ENCODE measurements around the gene SPTLC3.

DNA sequence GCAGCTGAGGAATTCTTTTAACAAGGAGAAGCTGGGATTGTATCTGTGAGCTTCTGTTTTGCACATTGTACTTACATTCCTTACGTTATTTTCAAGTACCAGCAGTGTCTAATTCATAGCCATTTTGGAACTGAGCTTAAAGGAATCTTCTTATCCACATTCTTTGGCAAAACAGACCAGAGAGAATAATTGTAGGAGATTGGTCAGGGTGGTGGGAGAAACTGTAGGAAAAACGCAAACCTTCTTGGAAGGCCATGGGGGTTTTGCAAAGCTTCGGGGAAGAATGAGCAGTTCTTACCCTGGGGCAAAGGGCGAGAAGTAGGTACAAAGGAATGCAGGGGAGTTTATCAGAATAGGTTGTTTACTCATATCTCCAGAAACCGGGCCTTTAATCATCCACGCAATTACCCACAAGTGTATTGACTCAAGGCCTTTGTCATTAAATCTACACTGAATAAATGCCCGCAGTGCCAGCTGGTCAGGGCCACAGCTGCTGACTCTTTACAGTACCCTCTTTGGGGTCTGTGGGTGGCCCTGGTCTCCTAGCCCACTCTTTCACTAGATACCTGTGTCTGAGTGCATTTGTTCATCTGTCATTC is 39.6 kb upstream of the SPTLC3 start:
- no peak for TF ChIP-seq CHD2 (IDR thresholded peaks at IDR 0.05; ENCODE audit: low read length, partially characterized antibody)
- TF ChIP-seq, protein P1, sequence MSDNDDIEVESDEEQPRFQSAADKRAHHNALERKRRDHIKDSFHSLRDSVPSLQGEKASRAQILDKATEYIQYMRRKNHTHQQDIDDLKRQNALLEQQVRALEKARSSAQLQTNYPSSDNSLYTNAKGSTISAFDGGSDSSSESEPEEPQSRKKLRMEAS (IDR thresholded peaks at IDR 0.05; ENCODE audit: low read depth) = no peak
- TF ChIP-seq ELF1 (IDR thresholded peaks at IDR 0.05) = no peak
- TF ChIP-seq, protein P2, sequence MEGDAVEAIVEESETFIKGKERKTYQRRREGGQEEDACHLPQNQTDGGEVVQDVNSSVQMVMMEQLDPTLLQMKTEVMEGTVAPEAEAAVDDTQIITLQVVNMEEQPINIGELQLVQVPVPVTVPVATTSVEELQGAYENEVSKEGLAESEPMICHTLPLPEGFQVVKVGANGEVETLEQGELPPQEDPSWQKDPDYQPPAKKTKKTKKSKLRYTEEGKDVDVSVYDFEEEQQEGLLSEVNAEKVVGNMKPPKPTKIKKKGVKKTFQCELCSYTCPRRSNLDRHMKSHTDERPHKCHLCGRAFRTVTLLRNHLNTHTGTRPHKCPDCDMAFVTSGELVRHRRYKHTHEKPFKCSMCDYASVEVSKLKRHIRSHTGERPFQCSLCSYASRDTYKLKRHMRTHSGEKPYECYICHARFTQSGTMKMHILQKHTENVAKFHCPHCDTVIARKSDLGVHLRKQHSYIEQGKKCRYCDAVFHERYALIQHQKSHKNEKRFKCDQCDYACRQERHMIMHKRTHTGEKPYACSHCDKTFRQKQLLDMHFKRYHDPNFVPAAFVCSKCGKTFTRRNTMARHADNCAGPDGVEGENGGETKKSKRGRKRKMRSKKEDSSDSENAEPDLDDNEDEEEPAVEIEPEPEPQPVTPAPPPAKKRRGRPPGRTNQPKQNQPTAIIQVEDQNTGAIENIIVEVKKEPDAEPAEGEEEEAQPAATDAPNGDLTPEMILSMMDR (IDR thresholded peaks at IDR 0.05) = no peak
- no peak for TF ChIP-seq RCOR1 (IDR thresholded peaks at IDR 0.05; ENCODE audit: low read length)
- TF ChIP-seq RFX5 (IDR thresholded peaks at IDR 0.05; ENCODE audit: low read length) = no peak
- no peak for TF ChIP-seq TAF1 (IDR thresholded peaks at IDR 0.05; ENCODE audit: borderline replicate concordance, low read depth, low read length)
- no peak for TF ChIP-seq RAD21 (IDR thresholded peaks at IDR 0.05; ENCODE audit: low read length)
- TF ChIP-seq POLR2AphosphoS5 (IDR thresholded peaks at IDR 0.05; ENCODE audit: low read depth, low read length) = no peak
- TF ChIP-seq, protein P3, sequence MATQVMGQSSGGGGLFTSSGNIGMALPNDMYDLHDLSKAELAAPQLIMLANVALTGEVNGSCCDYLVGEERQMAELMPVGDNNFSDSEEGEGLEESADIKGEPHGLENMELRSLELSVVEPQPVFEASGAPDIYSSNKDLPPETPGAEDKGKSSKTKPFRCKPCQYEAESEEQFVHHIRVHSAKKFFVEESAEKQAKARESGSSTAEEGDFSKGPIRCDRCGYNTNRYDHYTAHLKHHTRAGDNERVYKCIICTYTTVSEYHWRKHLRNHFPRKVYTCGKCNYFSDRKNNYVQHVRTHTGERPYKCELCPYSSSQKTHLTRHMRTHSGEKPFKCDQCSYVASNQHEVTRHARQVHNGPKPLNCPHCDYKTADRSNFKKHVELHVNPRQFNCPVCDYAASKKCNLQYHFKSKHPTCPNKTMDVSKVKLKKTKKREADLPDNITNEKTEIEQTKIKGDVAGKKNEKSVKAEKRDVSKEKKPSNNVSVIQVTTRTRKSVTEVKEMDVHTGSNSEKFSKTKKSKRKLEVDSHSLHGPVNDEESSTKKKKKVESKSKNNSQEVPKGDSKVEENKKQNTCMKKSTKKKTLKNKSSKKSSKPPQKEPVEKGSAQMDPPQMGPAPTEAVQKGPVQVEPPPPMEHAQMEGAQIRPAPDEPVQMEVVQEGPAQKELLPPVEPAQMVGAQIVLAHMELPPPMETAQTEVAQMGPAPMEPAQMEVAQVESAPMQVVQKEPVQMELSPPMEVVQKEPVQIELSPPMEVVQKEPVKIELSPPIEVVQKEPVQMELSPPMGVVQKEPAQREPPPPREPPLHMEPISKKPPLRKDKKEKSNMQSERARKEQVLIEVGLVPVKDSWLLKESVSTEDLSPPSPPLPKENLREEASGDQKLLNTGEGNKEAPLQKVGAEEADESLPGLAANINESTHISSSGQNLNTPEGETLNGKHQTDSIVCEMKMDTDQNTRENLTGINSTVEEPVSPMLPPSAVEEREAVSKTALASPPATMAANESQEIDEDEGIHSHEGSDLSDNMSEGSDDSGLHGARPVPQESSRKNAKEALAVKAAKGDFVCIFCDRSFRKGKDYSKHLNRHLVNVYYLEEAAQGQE (IDR thresholded peaks at IDR 0.05; ENCODE audit: low read depth, low read length) = no peak
- no peak for TF ChIP-seq EZH2phosphoT487 (IDR thresholded peaks at IDR 0.05; ENCODE audit: borderline replicate concordance, low read depth)
- TF ChIP-seq TEAD4 (IDR thresholded peaks at IDR 0.05; ENCODE audit: borderline replicate concordance, insufficient read depth) = no peak

Data from SK-N-SH (cell line).